Measurements from ENCODE around the gene POTEF.
"Not testable (repeated sequence)": the region's sequence is repeated elsewhere in the genome, so short reads cannot be mapped to it uniquely, and the experiment has no call there.

GRCh38 chr2:130137118-130137517, 8.1 kb upstream of the POTEF start:
- TF ChIP-seq CTCF, POLR2A, EP300 (IDR thresholded peaks at IDR 0.05): not testable (repeated sequence)
